HepG2 (cell line): Measurements from ENCODE around the gene C1QTNF6. TPM values are rescaled to one million over a fixed set of nuclear protein-coding genes. Genes with fewer than 3 reads are reported as not detected.

Source experiments
- ATAC-seq: fragments of 200-7000 bp; cut with Tn5 transposase; 3 replicates; pipeline ENCODE4 v1.9.1; 2020; ENCODE audit warnings: mild to moderate bottlenecking, moderate library complexity
- BruUV-seq: library from RNA; stranded (reverse); fragments of 400-500 nt; replicated peaks from 2 replicates; lab custom pipeline; 2021; lab: Mats Ljungman, UMichigan
- CTCF ChIA-PET: fragments of 300-600 bp; formaldehyde crosslinking; extraction: SDS; loops from one replicate; lab custom pipeline; 2021; ENCODE audit warnings: low total read pairs, inconsistent platforms, low intra/inter-chr PET ratio; lab: Yijun Ruan, JAX
- POLR2A ChIA-PET: fragments of 350-600 bp; sonication (Branson Sonifier 250); formaldehyde crosslinking; loops from one replicate; lab custom pipeline; 2020; ENCODE audit warnings: antibody characterized with exemption, inconsistent platforms; lab: Yijun Ruan, JAX
- DNase-seq: peaks from one replicate; pipeline ENCODE4 v3.0.0-alpha.2; 2015; ENCODE audit warnings: low spot score
- FAIRE-seq: peaks from 3 replicates; lab custom pipeline; 2011; peaks lifted over from hg19 to GRCh38; lab: Jason Lieb, UNC
- H2AFZ ChIP-seq: one replicate; pipeline ENCODE4 v1.6.1; 2011; ENCODE audit warnings: low read length, inconsistent platforms
- H3K27ac ChIP-seq: fragments of 300-600 bp; 3 replicates; pipeline ENCODE4 v1.8.0; 2011; ENCODE audit warnings: mixed run types, mild to moderate bottlenecking, mixed read lengths, low read length, inconsistent platforms; ENCODE audit not compliant: insufficient read depth; ENCODE audit errors: extremely low read length
- H3K27me3 ChIP-seq, 2 experiments: fragments of 200-600 bp in 1 of 2; 2 replicates in 1 of 2; 3 replicates in 1 of 2; pipeline versions ENCODE4 v1.6.0 to v1.8.0; 2011; ENCODE audit warnings: low read length in 2 of 2, mild to moderate bottlenecking in 2 of 2, moderate library complexity in 2 of 2, inconsistent platforms in 1 of 2; ENCODE audit not compliant: insufficient read depth in 2 of 2, control insufficient read depth in 1 of 2
- H3K36me3 ChIP-seq, 2 experiments: fragments of 200-600 bp in 1 of 2; replicated peaks in 1 of 2; 2 replicates in 1 of 2; 3 replicates in 1 of 2; pipeline versions ENCODE4 v1.5.1 to v1.8.0; 2011; ENCODE audit warnings: low read length in 2 of 2, inconsistent platforms in 1 of 2; ENCODE audit not compliant: insufficient read depth in 2 of 2, control insufficient read depth in 1 of 2
- H3K4me1 ChIP-seq: 2 replicates; pipeline ENCODE4 v1.5.1; 2012; ENCODE audit warnings: low read length, inconsistent platforms; ENCODE audit not compliant: insufficient read depth
- H3K4me2 ChIP-seq: 2 replicates; pipeline ENCODE4 v1.6.0; 2011; ENCODE audit warnings: low read depth, low read length, inconsistent platforms
- H3K4me3 ChIP-seq, 3 experiments: fragments of 200-600 bp in 1 of 3; sonication (generic), shearing (Covaris generic) in 1 of 3; replicated peaks in 1 of 3; 2 replicates each; pipeline ENCODE4 v1.5.1; 2011 to 2016; ENCODE audit warnings: low read length in 3 of 3, inconsistent platforms in 2 of 3, low read depth in 2 of 3, mild to moderate bottlenecking in 2 of 3, control low read depth in 1 of 3, mixed read lengths in 1 of 3; ENCODE audit not compliant: insufficient read depth in 1 of 3
- H3K79me2 ChIP-seq: one replicate; pipeline ENCODE4 v1.6.1; 2011; ENCODE audit warnings: low read length, inconsistent platforms; ENCODE audit not compliant: insufficient read depth
- H3K9ac ChIP-seq: 2 replicates; pipeline ENCODE4 v1.6.0; 2011; ENCODE audit warnings: mild to moderate bottlenecking, low read depth, low read length, inconsistent platforms; ENCODE audit not compliant: insufficient read depth
- H3K9me3 ChIP-seq: 2 replicates; pipeline ENCODE4 v1.5.1; 2012; ENCODE audit warnings: mild to moderate bottlenecking, low read length
- H4K20me1 ChIP-seq: 2 replicates; pipeline ENCODE4 v1.6.0; 2011; ENCODE audit warnings: inconsistent platforms, mild to moderate bottlenecking, low read length, moderate library complexity; ENCODE audit not compliant: insufficient read depth
- ARID5B ChIP-seq: IDR thresholded peaks from 2 replicates; pipeline ENCODE4 v1.4.0; 2020; ENCODE audit warnings: mild to moderate bottlenecking, missing genetic modification reagents
- ERF ChIP-seq: IDR thresholded peaks from 2 replicates; pipeline ENCODE4 v1.6.1; 2018; ENCODE audit warnings: missing biosample characterization, missing genetic modification reagents
- FOXJ3 ChIP-seq: sonication (generic); formaldehyde crosslinking; IDR thresholded peaks from 2 replicates; pipeline ENCODE4 v1.4.0; 2020; ENCODE audit warnings: missing genetic modification reagents, mild to moderate bottlenecking, borderline replicate concordance
- SIX1 ChIP-seq: sonication (generic); formaldehyde crosslinking; IDR thresholded peaks from 2 replicates; pipeline ENCODE4 v1.4.0; 2020; ENCODE audit warnings: missing genetic modification reagents, borderline replicate concordance
- SRSF9 ChIP-seq: fragments of 200-400 bp; formaldehyde crosslinking; IDR thresholded peaks from 2 replicates; pipeline ENCODE4 v1.6.1; 2018; ENCODE audit warnings: borderline replicate concordance, mild to moderate bottlenecking, low read depth, low read length; ENCODE audit not compliant: insufficient read depth, poor library complexity, severe bottlenecking
- ZNF629 ChIP-seq: sonication (generic); formaldehyde crosslinking; conservative IDR thresholded peaks from 2 replicates; pipeline ENCODE4 v1.5.0; 2020; ENCODE audit warnings: missing genetic modification reagents
- WGBS: methylation state at CpG from one replicate; pipeline ENCODE4 v1.1.6; 2017; ENCODE audit warnings: low lambda C conversion rate; 5-methylcytosine and 5-hydroxymethylcytosine counted together
- in situ Hi-C: cut with HindIII; loops from 2 replicates; pipeline ENCODE4 v1.10.0; 2017; ENCODE audit warnings: low pct_unique_long_range_greater_than_20kb; ENCODE audit not compliant: extremely low pct_ligation_motif_present
- intact Hi-C: fragments of 100-400 bp; cut with micrococcal nuclease; formaldehyde crosslinking; loops from one replicate; pipeline ENCODE4 v1.10.0; 2022; ENCODE audit not compliant: unreplicated experiment
- polyA plus RNA-seq, 8 experiments: library from polyadenylated mRNA; depleted of rRNA in 3 of 8; stranded (reverse) in 7 of 8; unstranded in 1 of 8; fragments of >200 nt; fragmentation: Illumina TruSeq in 4 of 8; extraction: Trizol in 4 of 8; gene quantifications; 2 replicates each; pipeline versions ENCODE4 v1.2.1 to v1.2.3, GENCODE V29; 2011 to 2016; ENCODE audit warnings: low read depth in 4 of 8, missing spikeins in 1 of 8, mixed read lengths in 1 of 8; ENCODE audit not compliant: insufficient read depth in 1 of 8
- total RNA-seq, 5 experiments: library from RNA; depleted of rRNA; stranded (reverse); fragments of >200 nt; fragmentation: Illumina TruSeq; extraction: Trizol; gene quantifications; 2 replicates each; pipeline ENCODE4 v1.2.3, GENCODE V29; 2016; ENCODE audit warnings: low read depth in 1 of 5
- TF ChIP-seq, protein P1 (sequence below): IDR thresholded peaks from 2 replicates; pipeline ENCODE4 v1.6.1; 2016; ENCODE audit warnings: low read depth, missing genetic modification reagents, missing compliant biosample characterization

C1QTNF6 gene
- total and polyA plus RNA-seq, 2 of the 13 experiments (the other 11 are each of a cell fraction or from before 2014, with no cell fraction given), result 2.7 to 6.9 TPM

GRCh38 chr22:37165066-37165465 lies 23.0 kb downstream of the C1QTNF6 start:
- ATAC-seq (no peak), DNase-seq (no peak), FAIRE-seq (no peak)
- intact Hi-C loops, result no loop called here
- 68% methylated on average over 6 of the region's 9 CpGs for WGBS
- Histone ChIP-seq H3K9ac (no peak overlapping the region), H3K79me2 (no peaks in the 10 kb centered on the region), H4K20me1 (no peaks in the 10 kb centered on the region), H2AFZ (no peak overlapping the region), H3K4me1 (peaks cover 42% of the 10 kb centered on the region), H3K4me3 (no peak overlapping the region), H3K27ac (no peak overlapping the region), H3K4me2 (no peak overlapping the region), H3K36me3 (no peaks in the 10 kb centered on the region), H3K9me3 (no peaks in the 10 kb centered on the region), H3K27me3 (peaks cover 6 to 18% of the 10 kb centered on the region in 2 experiments; a peak in 3 of 5 replicates)
- POLR2A ChIA-PET, result interaction anchor here (1.2 kb wide), 1 partner anchor 34 kb away, joined by 4 read pairs; no protein-coding TSS in a partner anchor
- CTCF ChIA-PET, result interaction anchor here (3.5 kb wide), 1 partner anchor 34 kb away, joined by 57 read pairs; no protein-coding TSS in a partner anchor
- in situ Hi-C loops, result no loop called here
- TF ChIP-seq ZNF629 (CRISPR knock-in tag) (0 out of 2 replicates have a peak, but pooled peaks have one; percentile 25), ARID5B (CRISPR knock-in tag) (no peak)
- no TSS peak for BruUV-seq

DNA sequence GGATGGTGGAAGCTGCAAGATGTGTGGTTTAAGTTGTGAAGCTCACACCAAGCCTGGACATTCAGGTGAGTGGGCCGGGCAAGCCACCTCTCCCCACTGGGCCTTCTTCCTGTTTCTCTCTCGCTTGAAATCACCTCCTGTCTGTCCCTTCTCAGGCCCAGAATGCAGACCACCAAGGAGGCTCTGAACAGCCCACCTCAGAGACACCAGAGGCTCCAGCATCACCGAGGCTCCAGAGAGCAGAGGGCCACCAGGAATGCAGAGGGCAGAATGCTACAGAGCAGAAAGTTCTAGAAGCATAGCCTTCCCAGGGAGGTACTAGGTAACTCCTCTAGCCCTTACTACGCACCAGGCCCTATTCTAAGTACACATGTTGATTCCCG lies 23.6 kb downstream of the C1QTNF6 start:
- Histone ChIP-seq H3K4me2 (no peak overlapping the region), H3K4me1 (peaks cover 42% of the 10 kb centered on the region), H3K9me3 (no peaks in the 10 kb centered on the region), H4K20me1 (no peaks in the 10 kb centered on the region), H3K4me3 (no peak overlapping the region), H3K79me2 (no peaks in the 10 kb centered on the region), H3K27me3 (peaks cover 6 to 18% of the 10 kb centered on the region in 2 experiments; a peak in 3 of 5 replicates), H3K27ac (no peak overlapping the region), H2AFZ (no peak overlapping the region), H3K9ac (no peak overlapping the region), H3K36me3 (no peaks in the 10 kb centered on the region)
- ChIA-PET POLR2A (no interaction called here), CTCF (interaction anchor here (1.7 kb wide), 1 partner anchor 34 kb away, joined by 5 read pairs; no protein-coding TSS in a partner anchor)
- ATAC-seq, result no peak
- DNase-seq, result no peak
- intact Hi-C loops, result no loop called here
- no peak for FAIRE-seq
- in situ Hi-C loops, result loop anchor here (5.0 kb wide), 1 partner anchor 33 kb away; no protein-coding TSS in a partner anchor
- no TSS peak for BruUV-seq
- 60% methylated on average over 1 of the region's 5 CpGs for WGBS
- TF ChIP-seq ERF (CRISPR knock-in tag) (no peak), SIX1 (CRISPR knock-in tag) (no peak), SRSF9 (no peak), FOXJ3 (CRISPR knock-in tag) (no peak)
- TF ChIP-seq, protein P1, sequence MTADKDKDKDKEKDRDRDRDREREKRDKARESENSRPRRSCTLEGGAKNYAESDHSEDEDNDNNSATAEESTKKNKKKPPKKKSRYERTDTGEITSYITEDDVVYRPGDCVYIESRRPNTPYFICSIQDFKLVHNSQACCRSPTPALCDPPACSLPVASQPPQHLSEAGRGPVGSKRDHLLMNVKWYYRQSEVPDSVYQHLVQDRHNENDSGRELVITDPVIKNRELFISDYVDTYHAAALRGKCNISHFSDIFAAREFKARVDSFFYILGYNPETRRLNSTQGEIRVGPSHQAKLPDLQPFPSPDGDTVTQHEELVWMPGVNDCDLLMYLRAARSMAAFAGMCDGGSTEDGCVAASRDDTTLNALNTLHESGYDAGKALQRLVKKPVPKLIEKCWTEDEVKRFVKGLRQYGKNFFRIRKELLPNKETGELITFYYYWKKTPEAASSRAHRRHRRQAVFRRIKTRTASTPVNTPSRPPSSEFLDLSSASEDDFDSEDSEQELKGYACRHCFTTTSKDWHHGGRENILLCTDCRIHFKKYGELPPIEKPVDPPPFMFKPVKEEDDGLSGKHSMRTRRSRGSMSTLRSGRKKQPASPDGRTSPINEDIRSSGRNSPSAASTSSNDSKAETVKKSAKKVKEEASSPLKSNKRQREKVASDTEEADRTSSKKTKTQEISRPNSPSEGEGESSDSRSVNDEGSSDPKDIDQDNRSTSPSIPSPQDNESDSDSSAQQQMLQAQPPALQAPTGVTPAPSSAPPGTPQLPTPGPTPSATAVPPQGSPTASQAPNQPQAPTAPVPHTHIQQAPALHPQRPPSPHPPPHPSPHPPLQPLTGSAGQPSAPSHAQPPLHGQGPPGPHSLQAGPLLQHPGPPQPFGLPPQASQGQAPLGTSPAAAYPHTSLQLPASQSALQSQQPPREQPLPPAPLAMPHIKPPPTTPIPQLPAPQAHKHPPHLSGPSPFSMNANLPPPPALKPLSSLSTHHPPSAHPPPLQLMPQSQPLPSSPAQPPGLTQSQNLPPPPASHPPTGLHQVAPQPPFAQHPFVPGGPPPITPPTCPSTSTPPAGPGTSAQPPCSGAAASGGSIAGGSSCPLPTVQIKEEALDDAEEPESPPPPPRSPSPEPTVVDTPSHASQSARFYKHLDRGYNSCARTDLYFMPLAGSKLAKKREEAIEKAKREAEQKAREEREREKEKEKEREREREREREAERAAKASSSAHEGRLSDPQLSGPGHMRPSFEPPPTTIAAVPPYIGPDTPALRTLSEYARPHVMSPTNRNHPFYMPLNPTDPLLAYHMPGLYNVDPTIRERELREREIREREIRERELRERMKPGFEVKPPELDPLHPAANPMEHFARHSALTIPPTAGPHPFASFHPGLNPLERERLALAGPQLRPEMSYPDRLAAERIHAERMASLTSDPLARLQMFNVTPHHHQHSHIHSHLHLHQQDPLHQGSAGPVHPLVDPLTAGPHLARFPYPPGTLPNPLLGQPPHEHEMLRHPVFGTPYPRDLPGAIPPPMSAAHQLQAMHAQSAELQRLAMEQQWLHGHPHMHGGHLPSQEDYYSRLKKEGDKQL (CRISPR knock-in tag), result no peak
